VCaP (cell line): ENCODE data around the gene SHC2.

Experiments
- H3K27ac ChIP-seq: fragments of 450-650 bp; 2 replicates; pipeline ENCODE4 v1.5.1; 2017
- CTCF ChIP-seq: fragments of 450-650 bp; conservative IDR thresholded peaks from 2 replicates; pipeline ENCODE4 v1.5.1; 2017; ENCODE audit warnings: mild to moderate bottlenecking, moderate library complexity

SHC2 gene

GRCh38 chr19:367963-368629 lies 92.7 kb downstream of the SHC2 start:
- H3K27ac ChIP-seq: no peak overlapping the region
- TF ChIP-seq CTCF: no peak

GRCh38 chr19:367561-367960 lies 93.3 kb downstream of the SHC2 start:
- H3K27ac ChIP-seq: no peak overlapping the region
- TF ChIP-seq CTCF: no peak

- no peak for TF ChIP-seq CTCF
- no peak overlapping the region for H3K27ac ChIP-seq
These were observed 93.9 kb downstream of the SHC2 start for GRCh38 chr19:366951-367350.
